K562 (cell line): ENCODE data around the gene PI4KA. TPM values are rescaled to one million over a fixed set of nuclear protein-coding genes. Genes with fewer than 3 reads are reported as not detected.

Experiments used
- CEBPB ChIP-seq: fragments of 450-650 bp; IDR thresholded peaks from 2 replicates; pipeline ENCODE4 v1.6.1; 2016; ENCODE audit warnings: missing genetic modification characterization, missing compliant biosample characterization
- CTCFL ChIP-seq: IDR thresholded peaks from 2 replicates; pipeline ENCODE4 v1.6.1; 2011; ENCODE audit warnings: borderline replicate concordance, low read depth, mild to moderate bottlenecking, moderate library complexity, low read length; ENCODE audit not compliant: insufficient read depth, poor library complexity, severe bottlenecking
- DPF2 ChIP-seq: fragments of 450-650 bp; IDR thresholded peaks from 2 replicates; pipeline ENCODE4 v1.6.1; 2016
- FOXJ2 ChIP-seq: fragments of 200-800 bp; sonication (Bioruptor generic); IDR thresholded peaks from 2 replicates; pipeline ENCODE4 v1.6.1; 2016; ENCODE audit warnings: missing genetic modification characterization, missing compliant biosample characterization
- HDAC2 ChIP-seq: fragments of 450-650 bp; IDR thresholded peaks from 2 replicates; pipeline ENCODE4 v1.6.1; 2016; ENCODE audit warnings: mild to moderate bottlenecking
- HMG20B ChIP-seq: fragments of 250-450 bp; sonication (Bioruptor Pico); IDR thresholded peaks from 2 replicates; pipeline ENCODE4 v1.5.0; 2021; ENCODE audit warnings: mild to moderate bottlenecking
- MAFF ChIP-seq: IDR thresholded peaks from 2 replicates; pipeline ENCODE4 v1.6.1; 2012; ENCODE audit warnings: low read length, improper control_type of control experiment
- MAFG ChIP-seq: fragments of 450-650 bp; conservative IDR thresholded peaks from 2 replicates; pipeline ENCODE4 v1.6.1; 2016; ENCODE audit warnings: missing genetic modification characterization, missing compliant biosample characterization
- MAX ChIP-seq: sonication (generic); formaldehyde crosslinking; IDR thresholded peaks from 2 replicates; pipeline ENCODE4 v1.9.0; 2022; ENCODE audit warnings: mild to moderate bottlenecking, missing genetic modification reagents
- NEUROD1 ChIP-seq: fragments of 150-350 bp; IDR thresholded peaks from 2 replicates; pipeline ENCODE4 v1.6.1; 2014; ENCODE audit warnings: borderline replicate concordance, low read length, low read depth; ENCODE audit not compliant: partially characterized antibody
- NFIX ChIP-seq: fragments of 250-450 bp; sonication (Bioruptor Pico); IDR thresholded peaks from 2 replicates; pipeline ENCODE4 v1.4.0; 2020; ENCODE audit warnings: low read depth, mild to moderate bottlenecking, moderate library complexity
- RBFOX2 ChIP-seq: fragments of 200-400 bp; formaldehyde crosslinking; IDR thresholded peaks from 2 replicates; pipeline ENCODE4 v1.6.1; 2017; ENCODE audit warnings: low read depth, mild to moderate bottlenecking, low read length, moderate library complexity
- SMARCE1 ChIP-seq: fragments of 450-650 bp; IDR thresholded peaks from 2 replicates; pipeline ENCODE4 v1.7.1; 2016; ENCODE audit warnings: mild to moderate bottlenecking
- SNAPC5 ChIP-seq: fragments of 250-450 bp; sonication (Bioruptor Pico); IDR thresholded peaks from 2 replicates; pipeline ENCODE4 v1.8.0; 2021; ENCODE audit warnings: moderate library complexity, mild to moderate bottlenecking, inconsistent platforms
- SRF ChIP-seq, 2 experiments: fragments of 250-450, 450-650 bp in 1 of 2; sonication (Bioruptor Pico) in 1 of 2; sonication (generic) in 1 of 2; formaldehyde crosslinking; IDR thresholded peaks; 2 replicates each; pipeline versions ENCODE4 v1.5.0 to v1.5.1; 2020 to 2022; ENCODE audit warnings: mild to moderate bottlenecking in 1 of 2, missing genetic modification reagents in 1 of 2
- TEAD1 ChIP-seq, 2 experiments: fragments of 450-650 bp in 1 of 2; sonication (generic) in 1 of 2; formaldehyde crosslinking; IDR thresholded peaks; 2 replicates each; pipeline versions ENCODE4 v1.4.0 to v1.8.0; 2020 to 2022; ENCODE audit warnings: mild to moderate bottlenecking in 2 of 2, missing genetic modification reagents in 1 of 2
- XRCC5 ChIP-seq: fragments of 200-400 bp; formaldehyde crosslinking; IDR thresholded peaks from 2 replicates; pipeline ENCODE4 v1.6.1; 2017; ENCODE audit warnings: low read depth, mild to moderate bottlenecking, low read length
- ZNF184 ChIP-seq: sonication (generic); formaldehyde crosslinking; IDR thresholded peaks from 2 replicates; pipeline ENCODE4 v1.5.0; 2020; ENCODE audit warnings: missing genetic modification reagents
- polyA plus RNA-seq, 8 experiments: library from polyadenylated mRNA; depleted of rRNA in 4 of 8; stranded (reverse) in 5 of 8; unstranded in 3 of 8; fragments of >200 nt; fragmentation: Nextera tagmentation in 2 of 8; fragmentation: Illumina TruSeq in 1 of 8; extraction: Ambion mirVana in 2 of 8; extraction: Trizol in 1 of 8; gene quantifications; 2 replicates each; pipeline versions ENCODE4 v1.2.1 to v1.2.3, GENCODE V29; 2011 to 2014; ENCODE audit warnings: inconsistent platforms in 1 of 8, missing spikeins in 1 of 8
- total RNA-seq, 7 experiments: library from RNA; depleted of rRNA in 6 of 7; stranded (reverse); fragments of >200 nt in 6 of 7; fragmentation: Illumina TruSeq in 2 of 7; extraction: Trizol in 2 of 7; gene quantifications; 2 replicates each; pipeline versions ENCODE4 v1.2.1 to v1.2.3, GENCODE V29; 2011 to 2021; ENCODE audit warnings: low replicate concordance in 1 of 7
- TF ChIP-seq, protein P1 (sequence below): fragments of 450-650 bp; IDR thresholded peaks from 2 replicates; pipeline ENCODE4 v1.6.1; 2018; ENCODE audit not compliant: partially characterized antibody
- TF ChIP-seq, protein P2 (sequence below): fragments of 200-800 bp; sonication (Bioruptor generic); IDR thresholded peaks from 2 replicates; pipeline ENCODE4 v1.6.1; 2017; ENCODE audit warnings: missing genetic modification characterization, missing compliant biosample characterization

The PI4KA gene
- total and polyA plus RNA-seq, 9 of the 15 experiments (the other 6 are each of a cell fraction or from before 2014, with no cell fraction given) = 7.3 to 187 (median 84.7) TPM

- TF ChIP-seq, protein P1, sequence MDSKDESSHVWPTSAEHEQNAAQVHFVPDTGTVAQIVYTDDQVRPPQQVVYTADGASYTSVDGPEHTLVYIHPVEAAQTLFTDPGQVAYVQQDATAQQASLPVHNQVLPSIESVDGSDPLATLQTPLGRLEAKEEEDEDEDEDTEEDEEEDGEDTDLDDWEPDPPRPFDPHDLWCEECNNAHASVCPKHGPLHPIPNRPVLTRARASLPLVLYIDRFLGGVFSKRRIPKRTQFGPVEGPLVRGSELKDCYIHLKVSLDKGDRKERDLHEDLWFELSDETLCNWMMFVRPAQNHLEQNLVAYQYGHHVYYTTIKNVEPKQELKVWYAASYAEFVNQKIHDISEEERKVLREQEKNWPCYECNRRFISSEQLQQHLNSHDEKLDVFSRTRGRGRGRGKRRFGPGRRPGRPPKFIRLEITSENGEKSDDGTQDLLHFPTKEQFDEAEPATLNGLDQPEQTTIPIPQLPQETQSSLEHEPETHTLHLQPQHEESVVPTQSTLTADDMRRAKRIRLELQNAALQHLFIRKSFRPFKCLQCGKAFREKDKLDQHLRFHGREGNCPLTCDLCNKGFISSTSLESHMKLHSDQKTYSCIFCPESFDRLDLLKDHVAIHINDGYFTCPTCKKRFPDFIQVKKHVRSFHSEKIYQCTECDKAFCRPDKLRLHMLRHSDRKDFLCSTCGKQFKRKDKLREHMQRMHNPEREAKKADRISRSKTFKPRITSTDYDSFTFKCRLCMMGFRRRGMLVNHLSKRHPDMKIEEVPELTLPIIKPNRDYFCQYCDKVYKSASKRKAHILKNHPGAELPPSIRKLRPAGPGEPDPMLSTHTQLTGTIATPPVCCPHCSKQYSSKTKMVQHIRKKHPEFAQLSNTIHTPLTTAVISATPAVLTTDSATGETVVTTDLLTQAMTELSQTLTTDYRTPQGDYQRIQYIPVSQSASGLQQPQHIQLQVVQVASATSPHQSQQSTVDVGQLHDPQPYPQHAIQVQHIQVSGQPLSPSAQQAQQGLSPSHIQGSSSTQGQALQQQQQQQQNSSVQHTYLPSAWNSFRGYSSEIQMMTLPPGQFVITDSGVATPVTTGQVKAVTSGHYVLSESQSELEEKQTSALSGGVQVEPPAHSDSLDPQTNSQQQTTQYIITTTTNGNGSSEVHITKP = peak; percentile 7
- TF ChIP-seq NEUROD1 (no peak), MAFG (tag) (peak; percentile 85), MAFF (peak; percentile 21; the same call in 1 of the 2 replicates), FOXJ2 (tag) (no peak), XRCC5 (0 out of 2 replicates have a peak, but pooled peaks have one; percentile 26), CTCFL (no peak), HDAC2 (peak; percentile 2; the same call in 1 of the 2 replicates), SMARCE1 (peak; percentile 88), SRF (CRISPR knock-in tag; IDR thresholded peaks at IDR 0.05) (0 out of 4 replicates have a peak, but pooled peaks of 1 of the 2 experiments have one; percentile 43), CEBPB (tag) (0 out of 2 replicates have a peak, but pooled peaks have one; percentile 23), DPF2 (peak; percentile 91), HMG20B (CRISPR knock-in tag) (0 out of 2 replicates have a peak, but pooled peaks have one; percentile 35), NFIX (CRISPR knock-in tag) (no peak), MAX (CRISPR knock-in tag) (no peak), TEAD1 (CRISPR knock-in tag; IDR thresholded peaks at IDR 0.05) (peak; percentile 95 to 97), SNAPC5 (CRISPR knock-in tag) (no peak), RBFOX2 (no peak), ZNF184 (no peak)
- TF ChIP-seq, protein P2, sequence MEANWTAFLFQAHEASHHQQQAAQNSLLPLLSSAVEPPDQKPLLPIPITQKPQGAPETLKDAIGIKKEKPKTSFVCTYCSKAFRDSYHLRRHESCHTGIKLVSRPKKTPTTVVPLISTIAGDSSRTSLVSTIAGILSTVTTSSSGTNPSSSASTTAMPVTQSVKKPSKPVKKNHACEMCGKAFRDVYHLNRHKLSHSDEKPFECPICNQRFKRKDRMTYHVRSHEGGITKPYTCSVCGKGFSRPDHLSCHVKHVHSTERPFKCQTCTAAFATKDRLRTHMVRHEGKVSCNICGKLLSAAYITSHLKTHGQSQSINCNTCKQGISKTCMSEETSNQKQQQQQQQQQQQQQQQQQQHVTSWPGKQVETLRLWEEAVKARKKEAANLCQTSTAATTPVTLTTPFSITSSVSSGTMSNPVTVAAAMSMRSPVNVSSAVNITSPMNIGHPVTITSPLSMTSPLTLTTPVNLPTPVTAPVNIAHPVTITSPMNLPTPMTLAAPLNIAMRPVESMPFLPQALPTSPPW (CRISPR knock-in tag) = peak; percentile 48; the same call in 1 of the 2 replicates
Measured at GRCh38 chr22:20805972-20806471, 52.6 kb downstream of the PI4KA start (continued).
